K562 (cell line): ENCODE measurements around the gene JPT1. TPM values are rescaled to one million over a fixed set of nuclear protein-coding genes. Genes with fewer than 3 reads are reported as not detected.

Source experiments
- ARNT ChIP-seq, 2 experiments: fragments of 450-650 bp; IDR thresholded peaks; 2 replicates each; pipeline ENCODE4 v1.6.1; 2016; ENCODE audit warnings: mild to moderate bottlenecking in 1 of 2
- ASH1L ChIP-seq: fragments of 450-650 bp; IDR thresholded peaks from 2 replicates; pipeline ENCODE4 v1.6.1; 2018; ENCODE audit warnings: borderline replicate concordance, mild to moderate bottlenecking, low read depth; ENCODE audit not compliant: partially characterized antibody
- BCOR ChIP-seq: fragments of 450-650 bp; IDR thresholded peaks from 2 replicates; pipeline ENCODE4 v1.6.1; 2016
- CBX1 ChIP-seq: sonication (generic); IDR thresholded peaks from 2 replicates; pipeline ENCODE4 v1.6.1; 2016; ENCODE audit warnings: antibody characterized with exemption, low read depth, mild to moderate bottlenecking
- CBX8 ChIP-seq: fragments of 200-600 bp; sonication (generic); IDR thresholded peaks from 2 replicates; pipeline ENCODE4 v1.6.1; 2012; ENCODE audit warnings: borderline replicate concordance, mixed run types, low read depth, mild to moderate bottlenecking, moderate library complexity, mixed read lengths, low read length, control low read depth, inconsistent platforms; ENCODE audit not compliant: poor library complexity, severe bottlenecking; ENCODE audit errors: extremely low read depth
- CHCHD3 ChIP-seq: fragments of 250-450 bp; sonication (Bioruptor Pico); IDR thresholded peaks from 2 replicates; pipeline ENCODE4 v2.1.2; 2022; ENCODE audit warnings: mild to moderate bottlenecking
- MEIS2 ChIP-seq: fragments of 450-650 bp; IDR thresholded peaks from 2 replicates; pipeline ENCODE4 v1.6.1; 2014; ENCODE audit warnings: mild to moderate bottlenecking; ENCODE audit not compliant: partially characterized antibody
- MTA3 ChIP-seq: fragments of 450-650 bp; formaldehyde crosslinking; IDR thresholded peaks from 2 replicates; pipeline ENCODE4 v1.6.1; 2017; ENCODE audit warnings: mild to moderate bottlenecking, borderline replicate concordance
- NBN ChIP-seq: fragments of 450-650 bp; IDR thresholded peaks from 2 replicates; pipeline ENCODE4 v1.6.1; 2016; ENCODE audit warnings: low read depth, mild to moderate bottlenecking
- NCOR1 ChIP-seq: fragments of 450-650 bp; IDR thresholded peaks from 2 replicates; pipeline ENCODE4 v1.6.1; 2016; ENCODE audit warnings: mild to moderate bottlenecking, moderate library complexity
- NR2C1 ChIP-seq, 2 experiments: fragments of 450-650 bp; IDR thresholded peaks; 2 replicates each; pipeline ENCODE4 v1.6.1; 2017; ENCODE audit warnings: mild to moderate bottlenecking in 2 of 2, antibody characterized with exemption in 1 of 2, inconsistent platforms in 1 of 2, missing compliant biosample characterization in 1 of 2, missing genetic modification characterization in 1 of 2
- POLR2B ChIP-seq: fragments of 450-650 bp; IDR thresholded peaks from 2 replicates; pipeline ENCODE4 v1.6.1; 2018; ENCODE audit warnings: low read depth; ENCODE audit not compliant: partially characterized antibody
- STAT5B ChIP-seq: fragments of 250-450 bp; sonication (Bioruptor Pico); IDR thresholded peaks from 2 replicates; pipeline ENCODE4 v1.8.0; 2021; ENCODE audit warnings: mild to moderate bottlenecking, inconsistent platforms
- U2AF1 ChIP-seq: fragments of 200-400 bp; formaldehyde crosslinking; optimal IDR thresholded peaks from 2 replicates; pipeline ENCODE3; 2017; ENCODE audit warnings: mild to moderate bottlenecking, low read depth, low read length, moderate library complexity
- ZNF212 ChIP-seq: fragments of 450-650 bp; formaldehyde crosslinking; IDR thresholded peaks from 2 replicates; pipeline ENCODE4 v1.4.0; 2020; ENCODE audit warnings: mild to moderate bottlenecking
- ZNF282 ChIP-seq: sonication (generic); formaldehyde crosslinking; IDR thresholded peaks from 2 replicates; pipeline ENCODE4 v1.8.1; 2023; ENCODE audit warnings: missing genetic modification reagents
- ZNF436 ChIP-seq: fragments of 250-450, 450-650 bp; sonication (Bioruptor Pico); formaldehyde crosslinking; IDR thresholded peaks from 2 replicates; pipeline ENCODE4 v1.7.0; 2020; ENCODE audit warnings: mild to moderate bottlenecking
- ZNF551 ChIP-seq: fragments of 250-450 bp; sonication (Bioruptor Pico); IDR thresholded peaks from 2 replicates; pipeline ENCODE4 v1.5.0; 2021; ENCODE audit warnings: mild to moderate bottlenecking, moderate library complexity
- ZNF699 ChIP-seq: fragments of 250-450 bp; sonication (Bioruptor Pico); IDR thresholded peaks from 2 replicates; pipeline ENCODE4 v1.8.0; 2021; ENCODE audit warnings: mild to moderate bottlenecking, moderate library complexity; ENCODE audit not compliant: insufficient replicate concordance
- polyA plus RNA-seq, 8 experiments: library from polyadenylated mRNA; depleted of rRNA in 4 of 8; stranded (reverse) in 5 of 8; unstranded in 3 of 8; fragments of >200 nt; fragmentation: Nextera tagmentation in 2 of 8; fragmentation: Illumina TruSeq in 1 of 8; extraction: Ambion mirVana in 2 of 8; extraction: Trizol in 1 of 8; gene quantifications; 2 replicates each; pipeline versions ENCODE4 v1.2.1 to v1.2.3, GENCODE V29; 2011 to 2014; ENCODE audit warnings: inconsistent platforms in 1 of 8, missing spikeins in 1 of 8
- total RNA-seq, 7 experiments: library from RNA; depleted of rRNA in 6 of 7; stranded (reverse); fragments of >200 nt in 6 of 7; fragmentation: Illumina TruSeq in 2 of 7; extraction: Trizol in 2 of 7; gene quantifications; 2 replicates each; pipeline versions ENCODE4 v1.2.1 to v1.2.3, GENCODE V29; 2011 to 2021; ENCODE audit warnings: low replicate concordance in 1 of 7
- TF ChIP-seq, protein P1 (sequence below): sonication (generic); formaldehyde crosslinking; IDR thresholded peaks from 2 replicates; pipeline ENCODE4 v1.8.1; 2023; ENCODE audit warnings: mild to moderate bottlenecking, missing genetic modification reagents
- TF ChIP-seq, protein P2 (sequence below): sonication (generic); formaldehyde crosslinking; IDR thresholded peaks from 2 replicates; pipeline ENCODE4 v1.4.0; 2020; ENCODE audit warnings: mild to moderate bottlenecking, missing genetic modification reagents
- TF ChIP-seq, protein P3 (sequence below): sonication (generic); formaldehyde crosslinking; IDR thresholded peaks from 2 replicates; pipeline ENCODE4 v1.8.0; 2022; ENCODE audit warnings: missing genetic modification reagents, mild to moderate bottlenecking, moderate library complexity, borderline replicate concordance

The JPT1 gene
- total and polyA plus RNA-seq, 9 of the 15 experiments (the other 6 are each of a cell fraction or from before 2014, with no cell fraction given): 56.7 to 292 (median 144) TPM

DNA sequence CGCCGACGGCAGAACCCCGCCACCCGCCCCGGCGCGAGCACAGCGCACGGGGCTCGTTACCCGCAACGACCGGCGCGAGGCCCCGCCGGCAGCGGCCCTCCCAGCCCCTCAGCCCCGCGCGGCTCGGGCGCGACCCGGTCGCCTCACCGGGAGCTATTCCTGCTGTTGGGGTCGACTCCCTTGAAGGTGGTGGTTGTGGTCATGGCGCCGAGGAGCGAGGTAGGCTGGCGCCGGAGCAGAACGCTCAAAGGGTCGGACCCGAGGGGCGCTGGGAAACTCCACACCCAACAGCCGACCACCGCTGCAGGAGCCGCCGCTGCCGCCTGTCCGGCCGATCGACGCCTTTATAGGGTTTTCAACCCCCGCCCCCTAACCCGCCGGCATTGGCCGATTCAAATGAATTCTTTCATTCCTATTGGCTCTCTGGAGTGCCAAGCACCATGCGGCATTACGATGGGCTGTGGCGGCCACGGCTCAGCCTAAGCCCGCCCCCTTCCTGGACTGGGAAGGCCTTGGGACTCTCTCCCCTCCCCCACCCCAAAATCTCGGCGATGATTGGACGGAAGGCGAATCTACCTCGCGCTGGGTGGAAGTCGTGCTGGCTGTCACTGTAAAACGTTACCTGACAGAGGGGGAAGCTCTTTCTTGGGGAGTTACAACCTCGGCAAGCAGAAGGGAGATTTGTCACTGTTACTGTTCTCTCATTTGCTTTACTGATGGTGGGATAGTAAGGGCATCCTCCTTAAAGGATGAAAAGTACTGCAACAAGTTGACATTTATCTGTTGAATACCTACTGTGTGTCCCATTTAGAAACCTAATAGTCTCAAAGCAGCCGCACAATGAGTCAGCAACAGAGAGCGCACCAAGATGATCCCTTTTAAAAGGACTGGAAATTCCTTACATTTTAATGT, at the start of gene JPT1 (continued):
- TF ChIP-seq NCOR1 (peak; percentile 19; the same call in 1 of the 2 replicates), MTA3 (peak; percentile 100), U2AF1 (peak; percentile 99), POLR2B (peak; percentile 99), STAT5B (no peak), NBN (peak; percentile 76), CBX1 (peak; percentile 96), BCOR (no peak; the same call in 1 of the 2 replicates), CHCHD3 (CRISPR knock-in tag) (peak; percentile 75; the same call in 1 of the 2 replicates), CBX8 (no peak), ASH1L (peak; percentile 96), NR2C1 (IDR thresholded peaks at IDR 0.05) (no peak; the same call in 1 of the 2 replicates), NR2C1 (tag; IDR thresholded peaks at IDR 0.05) (no peak), ZNF551 (CRISPR knock-in tag) (no peak), MEIS2 (peak; percentile 70), ZNF212 (CRISPR knock-in tag) (0 out of 2 replicates have a peak, but pooled peaks have one; percentile 79), ARNT (IDR thresholded peaks at IDR 0.05) (0 out of 4 replicates have a peak, but pooled peaks of 1 of the 2 experiments have one; percentile 32), ZNF699 (CRISPR knock-in tag) (no peak), ZNF436 (CRISPR knock-in tag) (peak; percentile 62), ZNF282 (CRISPR knock-in tag) (no peak)
- TF ChIP-seq, protein P1, sequence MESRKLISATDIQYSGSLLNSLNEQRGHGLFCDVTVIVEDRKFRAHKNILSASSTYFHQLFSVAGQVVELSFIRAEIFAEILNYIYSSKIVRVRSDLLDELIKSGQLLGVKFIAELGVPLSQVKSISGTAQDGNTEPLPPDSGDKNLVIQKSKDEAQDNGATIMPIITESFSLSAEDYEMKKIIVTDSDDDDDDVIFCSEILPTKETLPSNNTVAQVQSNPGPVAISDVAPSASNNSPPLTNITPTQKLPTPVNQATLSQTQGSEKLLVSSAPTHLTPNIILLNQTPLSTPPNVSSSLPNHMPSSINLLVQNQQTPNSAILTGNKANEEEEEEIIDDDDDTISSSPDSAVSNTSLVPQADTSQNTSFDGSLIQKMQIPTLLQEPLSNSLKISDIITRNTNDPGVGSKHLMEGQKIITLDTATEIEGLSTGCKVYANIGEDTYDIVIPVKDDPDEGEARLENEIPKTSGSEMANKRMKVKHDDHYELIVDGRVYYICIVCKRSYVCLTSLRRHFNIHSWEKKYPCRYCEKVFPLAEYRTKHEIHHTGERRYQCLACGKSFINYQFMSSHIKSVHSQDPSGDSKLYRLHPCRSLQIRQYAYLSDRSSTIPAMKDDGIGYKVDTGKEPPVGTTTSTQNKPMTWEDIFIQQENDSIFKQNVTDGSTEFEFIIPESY: no peak
- TF ChIP-seq, protein P2, sequence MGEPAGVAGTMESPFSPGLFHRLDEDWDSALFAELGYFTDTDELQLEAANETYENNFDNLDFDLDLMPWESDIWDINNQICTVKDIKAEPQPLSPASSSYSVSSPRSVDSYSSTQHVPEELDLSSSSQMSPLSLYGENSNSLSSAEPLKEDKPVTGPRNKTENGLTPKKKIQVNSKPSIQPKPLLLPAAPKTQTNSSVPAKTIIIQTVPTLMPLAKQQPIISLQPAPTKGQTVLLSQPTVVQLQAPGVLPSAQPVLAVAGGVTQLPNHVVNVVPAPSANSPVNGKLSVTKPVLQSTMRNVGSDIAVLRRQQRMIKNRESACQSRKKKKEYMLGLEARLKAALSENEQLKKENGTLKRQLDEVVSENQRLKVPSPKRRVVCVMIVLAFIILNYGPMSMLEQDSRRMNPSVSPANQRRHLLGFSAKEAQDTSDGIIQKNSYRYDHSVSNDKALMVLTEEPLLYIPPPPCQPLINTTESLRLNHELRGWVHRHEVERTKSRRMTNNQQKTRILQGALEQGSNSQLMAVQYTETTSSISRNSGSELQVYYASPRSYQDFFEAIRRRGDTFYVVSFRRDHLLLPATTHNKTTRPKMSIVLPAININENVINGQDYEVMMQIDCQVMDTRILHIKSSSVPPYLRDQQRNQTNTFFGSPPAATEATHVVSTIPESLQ (CRISPR knock-in tag): no peak
- TF ChIP-seq, protein P3, sequence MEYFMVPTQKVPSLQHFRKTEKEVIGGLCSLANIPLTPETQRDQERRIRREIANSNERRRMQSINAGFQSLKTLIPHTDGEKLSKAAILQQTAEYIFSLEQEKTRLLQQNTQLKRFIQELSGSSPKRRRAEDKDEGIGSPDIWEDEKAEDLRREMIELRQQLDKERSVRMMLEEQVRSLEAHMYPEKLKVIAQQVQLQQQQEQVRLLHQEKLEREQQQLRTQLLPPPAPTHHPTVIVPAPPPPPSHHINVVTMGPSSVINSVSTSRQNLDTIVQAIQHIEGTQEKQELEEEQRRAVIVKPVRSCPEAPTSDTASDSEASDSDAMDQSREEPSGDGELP: peak; percentile 70; the same call in 1 of the 2 replicates
